ENCODE measurements around the gene SFXN5.

SFXN5 gene

DNA sequence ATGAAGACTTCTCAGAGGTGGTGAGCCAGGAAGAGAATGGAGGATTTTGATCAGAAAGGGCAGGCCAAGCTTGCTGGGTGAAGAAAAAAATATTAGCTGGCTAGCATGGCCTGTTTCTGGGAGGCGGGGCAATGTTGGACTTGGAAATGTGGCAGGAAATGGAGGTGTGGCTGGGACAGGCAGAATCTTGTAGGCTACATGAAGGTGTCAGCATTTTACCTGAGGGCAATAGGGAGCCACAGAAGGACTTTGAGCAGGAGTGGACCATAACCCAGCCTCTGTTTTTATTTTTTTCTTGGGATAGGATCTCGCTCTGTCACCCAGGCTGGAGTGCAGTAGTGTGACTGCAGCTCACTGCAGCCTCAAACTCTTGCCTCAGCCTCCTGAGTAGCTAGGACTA, 122.5 kb downstream of the SFXN5 start:
- Histone ChIP-seq H3K36me3 (ENCODE audit: control insufficient read depth in 2 of 2, insufficient read depth in 1 of 2, low read length in 2 of 2) (no peaks in the 10 kb centered on the region), H3K27ac (ENCODE audit: extremely low read depth, low read depth, low read length) (no peak overlapping the region), H3K4me3 (ENCODE audit: low read depth, low read length) (no peak overlapping the region), H3K4me1 (ENCODE audit: control insufficient read depth, insufficient read depth, low read length) (no peaks in the 10 kb centered on the region), H3K9me3 (ENCODE audit: control insufficient read depth, insufficient read depth, low read depth, low read length) (no peaks in the 10 kb centered on the region)
- ChIA-PET POLR2A (interaction anchor here (0.9 kb wide), 1 partner anchor 9 kb away, joined by 3 read pairs; no protein-coding TSS in a partner anchor), CTCF (interaction anchor here (0.7 to 1.1 kb wide), 2 partner anchors 32 to 228 kb away, joined by 3 to 4 read pairs; partner anchors contain the start of gene EMX1)
- TF ChIP-seq ZNF585B (tag by site-specific recombination; IDR thresholded peaks at IDR 0.05), result no peak
- TF ChIP-seq ZNF16 (tag by site-specific recombination; IDR thresholded peaks at IDR 0.05; ENCODE audit: low read depth), result peak; percentile 72

GRCh38 chr2:72947952-72948830, 123.3 kb downstream of the SFXN5 start:
- H3K9me3 ChIP-seq (ENCODE audit: control insufficient read depth, insufficient read depth, low read depth, low read length), result no peaks in the 10 kb centered on the region
- H3K4me1 ChIP-seq (ENCODE audit: control insufficient read depth, insufficient read depth, low read length), result no peaks in the 10 kb centered on the region
- no peak overlapping the region for H3K4me3 ChIP-seq (ENCODE audit: low read depth, low read length)
- TF ChIP-seq ZEB2 (tag by site-specific recombination; IDR thresholded peaks at IDR 0.05) (no peak), ZNF404 (tag by site-specific recombination; IDR thresholded peaks at IDR 0.05) (no peak), ZNF596 (tag by site-specific recombination; IDR thresholded peaks at IDR 0.05) (no peak), ZNF670 (tag by site-specific recombination; IDR thresholded peaks at IDR 0.05; ENCODE audit: low read depth) (no peak), RBAK (tag by site-specific recombination; IDR thresholded peaks at IDR 0.05) (no peak)
- ChIA-PET POLR2A (interaction anchor here (0.9 kb wide), 1 partner anchor 8 kb away, joined by 3 read pairs; no protein-coding TSS in a partner anchor), CTCF (interaction anchor here (1.1 kb wide), 1 partner anchor 229 kb away, joined by 3 read pairs; no protein-coding TSS in a partner anchor)
- no peak overlapping the region for H3K27ac ChIP-seq (ENCODE audit: extremely low read depth, low read depth, low read length)
- H3K36me3 ChIP-seq (ENCODE audit: control insufficient read depth in 2 of 2, insufficient read depth in 1 of 2, low read length in 2 of 2), result peaks cover 0 to 2% of the 10 kb centered on the region in 2 experiments; a peak in 1 of 3 replicates

DNA sequence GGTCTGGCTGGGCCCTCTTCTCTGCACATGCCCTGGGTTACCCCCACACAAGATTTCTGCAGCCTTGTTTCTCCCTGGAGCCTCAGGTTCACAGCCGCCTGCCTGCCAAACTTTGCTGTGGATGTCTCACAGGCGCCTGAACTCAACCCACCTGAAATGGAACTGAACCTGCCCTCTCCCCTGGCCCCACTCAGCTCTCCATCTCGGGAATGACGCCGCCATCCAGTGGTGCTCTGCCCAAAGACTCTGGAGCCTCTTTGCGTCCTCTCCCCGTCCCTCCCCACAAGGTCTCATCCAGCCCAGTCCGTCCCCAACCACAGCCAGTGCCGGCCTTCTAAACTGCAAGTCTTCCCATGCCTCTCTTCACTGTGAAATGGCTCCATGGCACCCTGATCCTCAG, 125.0 kb downstream of the SFXN5 start:
- H3K9me3 ChIP-seq (ENCODE audit: control insufficient read depth, insufficient read depth, low read depth, low read length), result no peaks in the 10 kb centered on the region
- CTCF ChIA-PET, result no interaction called here
- H3K4me3 ChIP-seq (ENCODE audit: low read depth, low read length), result no peak overlapping the region
- H3K4me1 ChIP-seq (ENCODE audit: control insufficient read depth, insufficient read depth, low read length), result no peaks in the 10 kb centered on the region; the same call in 1 of the 2 replicates
- peaks cover 0 to 2% of the 10 kb centered on the region in 2 experiments; a peak in 1 of 3 replicates for H3K36me3 ChIP-seq (ENCODE audit: control insufficient read depth in 2 of 2, insufficient read depth in 1 of 2, low read length in 2 of 2)
- POLR2A ChIA-PET, result no interaction called here
- no peak overlapping the region for H3K27ac ChIP-seq (ENCODE audit: extremely low read depth, low read depth, low read length)
- no peak for TF ChIP-seq GFI1B (tag by site-specific recombination; IDR thresholded peaks at IDR 0.05)
- TF ChIP-seq, protein P1, sequence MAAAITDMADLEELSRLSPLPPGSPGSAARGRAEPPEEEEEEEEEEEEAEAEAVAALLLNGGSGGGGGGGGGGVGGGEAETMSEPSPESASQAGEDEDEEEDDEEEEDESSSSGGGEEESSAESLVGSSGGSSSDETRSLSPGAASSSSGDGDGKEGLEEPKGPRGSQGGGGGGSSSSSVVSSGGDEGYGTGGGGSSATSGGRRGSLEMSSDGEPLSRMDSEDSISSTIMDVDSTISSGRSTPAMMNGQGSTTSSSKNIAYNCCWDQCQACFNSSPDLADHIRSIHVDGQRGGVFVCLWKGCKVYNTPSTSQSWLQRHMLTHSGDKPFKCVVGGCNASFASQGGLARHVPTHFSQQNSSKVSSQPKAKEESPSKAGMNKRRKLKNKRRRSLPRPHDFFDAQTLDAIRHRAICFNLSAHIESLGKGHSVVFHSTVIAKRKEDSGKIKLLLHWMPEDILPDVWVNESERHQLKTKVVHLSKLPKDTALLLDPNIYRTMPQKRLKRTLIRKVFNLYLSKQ (tag by site-specific recombination; IDR thresholded peaks at IDR 0.05; ENCODE audit: borderline replicate concordance), result no peak
- TF ChIP-seq, protein P2, sequence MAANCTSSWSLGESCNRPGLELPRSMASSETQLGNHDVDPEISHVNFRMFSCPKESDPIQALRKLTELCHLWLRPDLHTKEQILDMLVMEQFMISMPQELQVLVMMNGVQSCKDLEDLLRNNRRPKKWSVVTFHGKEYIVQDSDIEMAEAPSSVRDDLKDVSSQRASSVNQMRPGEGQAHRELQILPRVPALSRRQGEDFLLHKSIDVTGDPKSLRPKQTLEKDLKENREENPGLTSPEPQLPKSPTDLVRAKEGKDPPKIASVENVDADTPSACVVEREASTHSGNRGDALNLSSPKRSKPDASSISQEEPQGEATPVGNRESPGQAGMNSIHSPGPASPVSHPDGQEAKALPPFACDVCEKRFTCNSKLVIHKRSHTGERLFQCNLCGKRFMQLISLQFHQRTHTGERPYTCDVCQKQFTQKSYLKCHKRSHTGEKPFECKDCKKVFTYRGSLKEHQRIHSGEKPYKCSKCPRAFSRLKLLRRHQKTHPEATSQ (tag by site-specific recombination; IDR thresholded peaks at IDR 0.05), result no peak
- TF ChIP-seq, protein P3, sequence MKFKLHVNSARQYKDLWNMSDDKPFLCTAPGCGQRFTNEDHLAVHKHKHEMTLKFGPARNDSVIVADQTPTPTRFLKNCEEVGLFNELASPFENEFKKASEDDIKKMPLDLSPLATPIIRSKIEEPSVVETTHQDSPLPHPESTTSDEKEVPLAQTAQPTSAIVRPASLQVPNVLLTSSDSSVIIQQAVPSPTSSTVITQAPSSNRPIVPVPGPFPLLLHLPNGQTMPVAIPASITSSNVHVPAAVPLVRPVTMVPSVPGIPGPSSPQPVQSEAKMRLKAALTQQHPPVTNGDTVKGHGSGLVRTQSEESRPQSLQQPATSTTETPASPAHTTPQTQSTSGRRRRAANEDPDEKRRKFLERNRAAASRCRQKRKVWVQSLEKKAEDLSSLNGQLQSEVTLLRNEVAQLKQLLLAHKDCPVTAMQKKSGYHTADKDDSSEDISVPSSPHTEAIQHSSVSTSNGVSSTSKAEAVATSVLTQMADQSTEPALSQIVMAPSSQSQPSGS (tag by site-specific recombination; IDR thresholded peaks at IDR 0.05; ENCODE audit: low read depth), result no peak
- no peak for TF ChIP-seq ZNF211 (tag by site-specific recombination; IDR thresholded peaks at IDR 0.05; ENCODE audit: low read depth)
- TF ChIP-seq ZBTB10 (tag by site-specific recombination; IDR thresholded peaks at IDR 0.05), result no peak
- TF ChIP-seq ZNF214 (tag by site-specific recombination; IDR thresholded peaks at IDR 0.05; ENCODE audit: borderline replicate concordance), result no peak
- TF ChIP-seq ZNF707 (tag by site-specific recombination; IDR thresholded peaks at IDR 0.05), result no peak
- TF ChIP-seq ZNF621 (tag by site-specific recombination; IDR thresholded peaks at IDR 0.05), result no peak
- TF ChIP-seq, protein P4, sequence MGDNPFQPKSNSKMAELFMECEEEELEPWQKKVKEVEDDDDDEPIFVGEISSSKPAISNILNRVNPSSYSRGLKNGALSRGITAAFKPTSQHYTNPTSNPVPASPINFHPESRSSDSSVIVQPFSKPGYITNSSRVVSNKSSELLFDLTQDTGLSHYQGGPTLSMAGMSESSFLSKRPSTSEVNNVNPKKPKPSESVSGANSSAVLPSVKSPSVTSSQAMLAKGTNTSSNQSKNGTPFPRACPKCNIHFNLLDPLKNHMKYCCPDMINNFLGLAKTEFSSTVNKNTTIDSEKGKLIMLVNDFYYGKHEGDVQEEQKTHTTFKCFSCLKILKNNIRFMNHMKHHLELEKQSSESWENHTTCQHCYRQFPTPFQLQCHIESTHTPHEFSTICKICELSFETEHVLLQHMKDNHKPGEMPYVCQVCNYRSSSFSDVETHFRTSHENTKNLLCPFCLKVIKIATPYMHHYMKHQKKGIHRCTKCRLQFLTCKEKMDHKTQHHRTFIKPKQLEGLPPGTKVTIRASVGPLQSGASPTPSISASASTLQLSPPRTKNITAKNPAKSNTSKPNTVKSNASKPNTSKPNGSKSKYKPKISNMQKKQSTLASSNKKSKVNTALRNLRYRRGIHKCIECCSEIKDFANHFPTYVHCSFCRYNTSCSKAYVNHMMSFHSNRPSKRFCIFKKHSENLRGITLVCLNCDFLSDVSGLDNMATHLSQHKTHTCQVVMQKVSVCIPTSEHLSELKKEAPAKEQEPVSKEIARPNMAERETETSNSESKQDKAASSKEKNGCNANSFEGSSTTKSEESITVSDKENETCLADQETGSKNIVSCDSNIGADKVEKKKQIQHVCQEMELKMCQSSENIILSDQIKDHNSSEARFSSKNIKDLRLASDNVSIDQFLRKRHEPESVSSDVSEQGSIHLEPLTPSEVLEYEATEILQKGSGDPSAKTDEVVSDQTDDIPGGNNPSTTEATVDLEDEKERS (tag by site-specific recombination; IDR thresholded peaks at IDR 0.05), result no peak
- no peak for TF ChIP-seq OSR2 (tag by site-specific recombination; IDR thresholded peaks at IDR 0.05)
- no peak for TF ChIP-seq ZBTB48 (tag by site-specific recombination; IDR thresholded peaks at IDR 0.05)
- TF ChIP-seq ZNF629 (tag by site-specific recombination; IDR thresholded peaks at IDR 0.05), result no peak

All from HEK293 (cell line).